Measurements from ENCODE around the gene COL25A1.
"Not testable (repeated sequence)": the region's sequence is repeated elsewhere in the genome, so short reads cannot be mapped to it uniquely, and the experiment has no call there.

Gene COL25A1

GRCh38 chr4:109029987-109030386, 272.5 kb downstream of the COL25A1 start:
- no peak overlapping the region for H3K27ac Mint-ChIP-seq
- no peak overlapping the region for H3K4me3 Mint-ChIP-seq
- no peaks in the 10 kb centered on the region for H3K9me3 Mint-ChIP-seq
- peaks cover 5% of the 10 kb centered on the region for H3K36me3 Mint-ChIP-seq (ENCODE audit: low read depth)
- no peak for TF ChIP-seq CTCF (IDR thresholded peaks at IDR 0.05; ENCODE audit: unreplicated experiment in 3 of 3)
- H3K4me1 Mint-ChIP-seq, result no peaks in the 10 kb centered on the region
- no peaks in the 10 kb centered on the region for H3K27me3 Mint-ChIP-seq (ENCODE audit: low read depth)

GRCh38 chr4:109027016-109027500, 275.4 kb downstream of the COL25A1 start:
- Mint-ChIP-seq H3K4me3 (no peak overlapping the region), H3K4me1 (no peaks in the 10 kb centered on the region), H3K36me3 (ENCODE audit: low read depth) (peaks cover 10% of the 10 kb centered on the region), H3K27ac (no peak overlapping the region), H3K27me3 (ENCODE audit: low read depth) (no peaks in the 10 kb centered on the region), H3K9me3 (peaks cover 5% of the 10 kb centered on the region)
- TF ChIP-seq CTCF (IDR thresholded peaks at IDR 0.05; ENCODE audit: unreplicated experiment in 3 of 3), result no peak

- no peak overlapping the region for H3K4me3 Mint-ChIP-seq
- H3K27me3 Mint-ChIP-seq (ENCODE audit: low read depth), result no peaks in the 10 kb centered on the region
- no peak for TF ChIP-seq CTCF (IDR thresholded peaks at IDR 0.05; ENCODE audit: unreplicated experiment in 3 of 3)
- H3K9me3 Mint-ChIP-seq, result peaks cover 7% of the 10 kb centered on the region
- peaks cover 10% of the 10 kb centered on the region for H3K36me3 Mint-ChIP-seq (ENCODE audit: low read depth)
- H3K27ac Mint-ChIP-seq, result no peak overlapping the region
- no peaks in the 10 kb centered on the region for H3K4me1 Mint-ChIP-seq
Observed at GRCh38 chr4:109026588-109026987, 275.9 kb downstream of the COL25A1 start.

GRCh38 chr4:109025471-109026076, 276.9 kb downstream of the COL25A1 start:
- no peaks in the 10 kb centered on the region for H3K27me3 Mint-ChIP-seq (ENCODE audit: low read depth)
- no peak overlapping the region for H3K4me3 Mint-ChIP-seq
- TF ChIP-seq CTCF (IDR thresholded peaks at IDR 0.05; ENCODE audit: unreplicated experiment in 3 of 3), result no peak
- peaks cover 15% of the 10 kb centered on the region for H3K36me3 Mint-ChIP-seq (ENCODE audit: low read depth)
- no peak overlapping the region for H3K27ac Mint-ChIP-seq
- H3K4me1 Mint-ChIP-seq, result no peaks in the 10 kb centered on the region
- H3K9me3 Mint-ChIP-seq, result peaks cover 11% of the 10 kb centered on the region

- no peak overlapping the region for H3K27ac Mint-ChIP-seq
- no peaks in the 10 kb centered on the region for H3K4me1 Mint-ChIP-seq
- H3K4me3 Mint-ChIP-seq, result no peak overlapping the region
- H3K9me3 Mint-ChIP-seq, result peaks cover 14% of the 10 kb centered on the region
- peaks cover 22% of the 10 kb centered on the region for H3K36me3 Mint-ChIP-seq (ENCODE audit: low read depth)
- TF ChIP-seq CTCF (IDR thresholded peaks at IDR 0.05; ENCODE audit: unreplicated experiment in 3 of 3), result no peak
- H3K27me3 Mint-ChIP-seq (ENCODE audit: low read depth), result no peaks in the 10 kb centered on the region
Observed at GRCh38 chr4:109022961-109023360, 279.5 kb downstream of the COL25A1 start.

GRCh38 chr4:109021630-109022029, 280.8 kb downstream of the COL25A1 start:
- not testable (repeated sequence) for H3K4me3 Mint-ChIP-seq; H3K4me1 Mint-ChIP-seq; H3K27ac Mint-ChIP-seq; H3K27me3 Mint-ChIP-seq (ENCODE audit: low read depth)
- Mint-ChIP-seq H3K36me3 (ENCODE audit: low read depth) (peaks cover 22% of the 10 kb centered on the region), H3K9me3 (peaks cover 14% of the 10 kb centered on the region)
